ENCODE data around the gene DIP2C.
"Not testable (repeated sequence)": the region's sequence is repeated elsewhere in the genome, so short reads cannot be mapped to it uniquely, and the experiment has no call there.

The DIP2C gene

GRCh38 chr10:632155-632806 lies 57.2 kb downstream of the DIP2C start:
- not testable (repeated sequence) for H3K27me3 ChIP-seq (ENCODE audit: control insufficient read depth, insufficient read depth, low read length); H3K4me3 ChIP-seq (ENCODE audit: low read length)

GRCh38 chr10:631266-631665 lies 58.2 kb downstream of the DIP2C start:
- no peaks in the 10 kb centered on the region for H3K27me3 ChIP-seq (ENCODE audit: control insufficient read depth, insufficient read depth, low read length)
- H3K9ac ChIP-seq (ENCODE audit: low read length): no peak overlapping the region
- H3K9me3 ChIP-seq (ENCODE audit: control insufficient read depth, low read length): no peaks in the 10 kb centered on the region
- H3K4me3 ChIP-seq (ENCODE audit: low read length): no peak overlapping the region
- peaks cover 10% of the 10 kb centered on the region for H3K4me1 ChIP-seq (ENCODE audit: control insufficient read depth, insufficient read depth, low read length)
- no peaks in the 10 kb centered on the region for H3K36me3 ChIP-seq (ENCODE audit: control insufficient read depth, insufficient read depth, low read length)

More at GRCh38 chr10:632155-632806, 57.2 kb downstream of the DIP2C start:
- H3K4me1 ChIP-seq (ENCODE audit: control insufficient read depth, insufficient read depth, low read length); H3K9ac ChIP-seq (ENCODE audit: low read length); H3K36me3 ChIP-seq (ENCODE audit: control insufficient read depth, insufficient read depth, low read length); H3K9me3 ChIP-seq (ENCODE audit: control insufficient read depth, low read length): not testable (repeated sequence)

GRCh38 chr10:630581-631073 lies 58.8 kb downstream of the DIP2C start:
- no peaks in the 10 kb centered on the region for H3K9me3 ChIP-seq (ENCODE audit: control insufficient read depth, low read length)
- no peaks in the 10 kb centered on the region for H3K36me3 ChIP-seq (ENCODE audit: control insufficient read depth, insufficient read depth, low read length)
- H3K4me1 ChIP-seq (ENCODE audit: control insufficient read depth, insufficient read depth, low read length): peaks cover 15% of the 10 kb centered on the region
- H3K9ac ChIP-seq (ENCODE audit: low read length): no peak overlapping the region
- no peak overlapping the region for H3K4me3 ChIP-seq (ENCODE audit: low read length)
- H3K27me3 ChIP-seq (ENCODE audit: control insufficient read depth, insufficient read depth, low read length): no peaks in the 10 kb centered on the region

DNA sequence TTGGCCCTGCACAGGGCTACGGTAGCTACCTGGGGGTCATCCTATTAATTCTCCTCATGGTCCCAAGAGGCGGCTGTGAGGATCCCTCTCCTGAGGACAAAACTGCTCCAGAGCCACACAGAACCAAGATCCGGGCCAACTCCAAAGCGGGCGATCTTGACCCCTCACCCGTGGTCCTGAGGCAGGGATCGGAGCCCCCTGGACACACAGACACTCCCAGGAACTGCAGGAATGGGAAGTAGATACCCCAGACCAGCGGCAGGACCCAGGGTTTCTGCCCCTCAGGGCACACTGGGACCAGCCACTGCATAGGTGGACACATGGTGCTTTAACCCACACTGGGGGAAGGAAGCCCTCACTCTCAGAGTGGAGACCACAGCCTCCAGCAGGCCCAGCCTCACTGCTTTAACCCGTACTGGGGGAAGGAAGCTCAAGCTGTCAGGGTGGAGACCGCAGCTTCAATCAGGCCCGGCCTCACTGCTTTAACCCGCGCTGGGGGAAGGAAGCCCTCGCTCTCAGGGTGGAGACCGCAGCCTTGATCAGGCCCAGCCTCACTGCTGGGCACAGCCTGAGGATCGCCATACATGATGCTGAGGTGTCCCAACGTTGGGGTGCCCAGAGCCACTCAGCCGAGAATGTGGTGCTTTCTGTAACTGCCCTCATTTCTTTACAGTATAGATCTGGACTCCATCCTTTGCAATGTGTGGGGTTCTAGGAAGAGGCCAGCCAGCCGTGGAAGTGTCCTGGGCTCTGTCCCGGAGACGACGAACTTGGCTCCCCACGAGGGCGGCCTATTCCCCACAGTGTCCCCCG lies 60.1 kb downstream of the DIP2C start:
- H3K36me3 ChIP-seq (ENCODE audit: control insufficient read depth, insufficient read depth, low read length): no peaks in the 10 kb centered on the region
- no peak overlapping the region for H3K4me3 ChIP-seq (ENCODE audit: low read length)
- H3K27me3 ChIP-seq (ENCODE audit: control insufficient read depth, insufficient read depth, low read length): no peaks in the 10 kb centered on the region
- H3K4me1 ChIP-seq (ENCODE audit: control insufficient read depth, insufficient read depth, low read length): peaks cover 17% of the 10 kb centered on the region
- H3K9me3 ChIP-seq (ENCODE audit: control insufficient read depth, low read length): no peaks in the 10 kb centered on the region
- H3K9ac ChIP-seq (ENCODE audit: low read length): no peak overlapping the region

GRCh38 chr10:628386-629045 lies 61.0 kb downstream of the DIP2C start:
- H3K9me3 ChIP-seq (ENCODE audit: control insufficient read depth, low read length): no peaks in the 10 kb centered on the region
- no peaks in the 10 kb centered on the region for H3K27me3 ChIP-seq (ENCODE audit: control insufficient read depth, insufficient read depth, low read length)
- H3K9ac ChIP-seq (ENCODE audit: low read length): no peak overlapping the region
- peaks cover 8% of the 10 kb centered on the region for H3K4me1 ChIP-seq (ENCODE audit: control insufficient read depth, insufficient read depth, low read length)
- no peaks in the 10 kb centered on the region for H3K36me3 ChIP-seq (ENCODE audit: control insufficient read depth, insufficient read depth, low read length)
- H3K4me3 ChIP-seq (ENCODE audit: low read length): no peak overlapping the region

DNA sequence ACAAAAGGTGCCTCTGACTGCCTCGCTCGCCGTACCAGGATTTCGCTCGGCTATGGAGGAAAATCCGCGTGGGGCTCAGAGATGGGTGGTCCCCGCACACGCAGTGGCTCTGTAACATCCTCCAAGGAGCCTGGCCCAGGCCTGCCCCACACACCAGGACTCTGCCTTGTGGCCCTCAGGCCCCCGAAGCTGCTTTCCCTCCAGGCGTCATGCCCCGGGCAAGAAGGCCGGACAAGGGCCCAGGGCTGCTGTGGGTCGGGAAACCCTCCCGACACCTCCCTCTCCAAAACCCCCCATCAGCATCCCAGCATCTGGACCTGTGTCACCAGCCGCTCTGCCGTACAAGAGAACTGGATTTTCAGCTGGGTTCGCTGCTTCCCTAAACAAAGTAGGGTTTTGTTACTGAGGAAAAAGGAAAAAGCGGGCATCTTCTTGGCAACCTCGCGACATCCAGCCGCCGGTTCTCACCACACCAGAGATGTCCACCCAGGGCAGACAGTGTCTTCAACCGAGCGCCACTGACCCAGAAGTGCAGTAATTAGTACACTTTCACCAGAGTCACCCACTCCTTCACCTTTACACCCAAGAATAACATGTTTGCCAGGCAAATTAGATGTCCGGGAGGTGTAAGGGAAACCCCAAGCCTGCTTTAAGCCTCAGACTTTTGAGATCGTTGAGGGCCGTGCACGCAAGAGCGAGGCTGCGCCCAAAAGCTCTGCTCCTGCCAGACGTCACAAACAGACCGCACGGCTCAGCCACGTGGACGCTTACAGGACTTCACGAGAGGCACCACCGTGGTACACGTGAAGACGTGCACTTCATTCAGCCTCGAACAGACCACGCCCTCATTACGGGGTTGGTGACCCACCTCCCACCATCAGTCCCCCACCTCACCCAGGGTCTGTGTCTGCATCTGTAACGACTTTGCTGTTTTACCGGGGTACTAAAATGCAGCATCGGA lies 62.2 kb downstream of the DIP2C start:
- no peak overlapping the region for H3K4me3 ChIP-seq (ENCODE audit: low read length)
- no peaks in the 10 kb centered on the region for H3K36me3 ChIP-seq (ENCODE audit: control insufficient read depth, insufficient read depth, low read length)
- no peaks in the 10 kb centered on the region for H3K9me3 ChIP-seq (ENCODE audit: control insufficient read depth, low read length)
- no peak overlapping the region for H3K9ac ChIP-seq (ENCODE audit: low read length)
- H3K27me3 ChIP-seq (ENCODE audit: control insufficient read depth, insufficient read depth, low read length): no peaks in the 10 kb centered on the region
- peaks cover 7% of the 10 kb centered on the region for H3K4me1 ChIP-seq (ENCODE audit: control insufficient read depth, insufficient read depth, low read length)

- Histone ChIP-seq H3K36me3 (ENCODE audit: control insufficient read depth, insufficient read depth, low read length) (no peaks in the 10 kb centered on the region), H3K9me3 (ENCODE audit: control insufficient read depth, low read length) (no peaks in the 10 kb centered on the region), H3K27me3 (ENCODE audit: control insufficient read depth, insufficient read depth, low read length) (no peaks in the 10 kb centered on the region), H3K9ac (ENCODE audit: low read length) (no peak overlapping the region), H3K4me3 (ENCODE audit: low read length) (no peak overlapping the region), H3K4me1 (ENCODE audit: control insufficient read depth, insufficient read depth, low read length) (peaks cover 7% of the 10 kb centered on the region)
Observed at GRCh38 chr10:625751-626711, 63.4 kb downstream of the DIP2C start.

DNA sequence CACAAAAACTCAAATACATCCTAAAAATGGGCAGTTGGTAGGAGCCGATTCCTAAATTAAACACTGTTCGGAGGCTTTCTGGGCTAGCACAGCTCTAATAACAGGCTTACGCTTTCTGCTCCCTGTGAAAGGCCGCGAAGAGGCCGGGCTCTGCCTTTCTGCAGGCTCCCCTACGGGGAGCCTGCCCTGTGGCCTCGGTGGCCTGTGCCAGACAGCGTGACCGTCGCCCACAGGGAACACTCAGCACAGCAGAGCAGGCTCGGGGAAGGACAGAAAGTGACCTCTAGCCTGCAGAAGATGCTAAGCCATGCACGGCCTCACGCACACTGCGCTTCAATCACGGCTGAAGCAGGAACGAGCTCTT lies 64.2 kb downstream of the DIP2C start:
- Histone ChIP-seq H3K27me3 (ENCODE audit: control insufficient read depth, insufficient read depth, low read length) (no peaks in the 10 kb centered on the region), H3K9ac (ENCODE audit: low read length) (no peak overlapping the region), H3K4me3 (ENCODE audit: low read length) (no peak overlapping the region), H3K36me3 (ENCODE audit: control insufficient read depth, insufficient read depth, low read length) (no peaks in the 10 kb centered on the region), H3K9me3 (ENCODE audit: control insufficient read depth, low read length) (no peaks in the 10 kb centered on the region), H3K4me1 (ENCODE audit: control insufficient read depth, insufficient read depth, low read length) (peaks cover 7% of the 10 kb centered on the region)

- H3K36me3 ChIP-seq (ENCODE audit: control insufficient read depth, insufficient read depth, low read length): no peaks in the 10 kb centered on the region
- H3K4me1 ChIP-seq (ENCODE audit: control insufficient read depth, insufficient read depth, low read length): peaks cover 7% of the 10 kb centered on the region
- no peak overlapping the region for H3K4me3 ChIP-seq (ENCODE audit: low read length)
- no peak overlapping the region for H3K9ac ChIP-seq (ENCODE audit: low read length)
- H3K9me3 ChIP-seq (ENCODE audit: control insufficient read depth, low read length): no peaks in the 10 kb centered on the region
- H3K27me3 ChIP-seq (ENCODE audit: control insufficient read depth, insufficient read depth, low read length): no peaks in the 10 kb centered on the region
Observed at GRCh38 chr10:624605-625332, 64.7 kb downstream of the DIP2C start.

- Histone ChIP-seq H3K4me3 (ENCODE audit: low read length) (no peak overlapping the region), H3K36me3 (ENCODE audit: control insufficient read depth, insufficient read depth, low read length) (no peaks in the 10 kb centered on the region), H3K4me1 (ENCODE audit: control insufficient read depth, insufficient read depth, low read length) (peaks cover 7% of the 10 kb centered on the region), H3K9ac (ENCODE audit: low read length) (no peak overlapping the region), H3K9me3 (ENCODE audit: control insufficient read depth, low read length) (no peaks in the 10 kb centered on the region), H3K27me3 (ENCODE audit: control insufficient read depth, insufficient read depth, low read length) (no peaks in the 10 kb centered on the region)
Observed at GRCh38 chr10:624312-624604, 65.2 kb downstream of the DIP2C start.

All from mucosa of stomach (tissue), 1 donor.